Liver (tissue), 3 donors: ENCODE data around the gene NPEPL1.

ENCODE experiments used
- CTCF ChIP-seq: fragments of 150-350 bp; IDR thresholded peaks from 2 replicates; pipeline ENCODE4 v1.5.1; 2017; ENCODE audit warnings: improper control_type of control experiment, low read depth, low read length; ENCODE audit not compliant: missing input control
- EGR1 ChIP-seq, 2 donors: IDR thresholded peaks; 2 replicates each; pipeline ENCODE4 v1.6.1; 2016 to 2018; ENCODE audit warnings: antibody characterized with exemption in 2 of 2, low read depth in 2 of 2
- GABPA ChIP-seq, 2 donors: IDR thresholded peaks in 1 of 2; conservative IDR thresholded peaks in 1 of 2; 2 replicates each; pipeline ENCODE4 v1.6.1; 2016; ENCODE audit warnings: antibody characterized with exemption in 2 of 2, mild to moderate bottlenecking in 1 of 2, moderate library complexity in 1 of 2
- RXRA ChIP-seq, 2 donors: IDR thresholded peaks; 2 replicates each; pipeline ENCODE4 v1.6.1; 2017 to 2018; ENCODE audit warnings: antibody characterized with exemption in 2 of 2, mild to moderate bottlenecking in 1 of 2
- TAF1 ChIP-seq: conservative IDR thresholded peaks from 2 replicates; pipeline ENCODE4 v1.6.1; 2016; ENCODE audit warnings: antibody characterized with exemption, mild to moderate bottlenecking
- YY1 ChIP-seq: IDR thresholded peaks from 2 replicates; pipeline ENCODE4 v1.6.1; 2016; ENCODE audit warnings: antibody characterized with exemption, mild to moderate bottlenecking
- ZBTB33 ChIP-seq: IDR thresholded peaks from 2 replicates; pipeline ENCODE4 v1.6.1; 2016; ENCODE audit warnings: antibody characterized with exemption
- donor health status: healthy.
- donor health status: healthy.

GRCh38 chr20:58699623-58700107, 7.1 kb downstream of the NPEPL1 start:
- TF ChIP-seq CTCF, result no peak
- TF ChIP-seq RXRA (IDR thresholded peaks at IDR 0.05), result no peak
- no peak for TF ChIP-seq ZBTB33
- no peak for TF ChIP-seq GABPA (IDR thresholded peaks at IDR 0.05 in 1 of 2, conservative IDR thresholded peaks at IDR 0.05 in 1 of 2)
- no peak for TF ChIP-seq TAF1
- TF ChIP-seq EGR1 (IDR thresholded peaks at IDR 0.05; ENCODE audit: low read depth in 2 of 2), result no peak
- no peak for TF ChIP-seq YY1
